Neuronal stem cell (in vitro differentiated cells): ENCODE data around the gene FAM83B.
"Not testable (repeated sequence)": the region's sequence is repeated elsewhere in the genome, so short reads cannot be mapped to it uniquely, and the experiment has no call there.

Experiments
- DNase-seq: peaks from one replicate; pipeline ENCODE4 v3.0.0-alpha.2; 2013; ENCODE audit warnings: low spot score
- H2AFZ ChIP-seq: one replicate; pipeline ENCODE4 v1.6.1; 2013; ENCODE audit warnings: mild to moderate bottlenecking, low read length, inconsistent platforms
- H2AK5ac ChIP-seq: 2 replicates; pipeline ENCODE4 v1.6.1; 2013; ENCODE audit warnings: low read depth, mild to moderate bottlenecking, inconsistent platforms, low read length, moderate library complexity, mixed read lengths
- H2BK120ac ChIP-seq: 2 replicates; pipeline ENCODE4 v1.6.1; 2013; ENCODE audit warnings: low read depth, mild to moderate bottlenecking, inconsistent platforms, low read length, moderate library complexity, mixed read lengths
- H2BK12ac ChIP-seq: one replicate; pipeline ENCODE4 v1.6.1; 2013; ENCODE audit warnings: low read length, inconsistent platforms
- H2BK15ac ChIP-seq: 2 replicates; pipeline ENCODE4 v1.6.1; 2013; ENCODE audit warnings: mild to moderate bottlenecking, low read length, inconsistent platforms, mixed read lengths
- H2BK5ac ChIP-seq: one replicate; pipeline ENCODE4 v1.6.1; 2013; ENCODE audit warnings: inconsistent platforms, mild to moderate bottlenecking, low read length, moderate library complexity
- H3K14ac ChIP-seq: one replicate; pipeline ENCODE4 v1.6.1; 2013; ENCODE audit warnings: low read length, inconsistent platforms
- H3K18ac ChIP-seq: 2 replicates; pipeline ENCODE4 v1.6.1; 2013; ENCODE audit warnings: low read length, inconsistent platforms
- H3K23ac ChIP-seq: 2 replicates; pipeline ENCODE4 v1.6.1; 2013; ENCODE audit warnings: low read depth, mild to moderate bottlenecking, mixed read lengths, low read length, inconsistent platforms; ENCODE audit not compliant: poor library complexity
- H3K27ac ChIP-seq: replicated peaks from 3 replicates; pipeline ENCODE4 v1.5.1; 2013; ENCODE audit warnings: low read length, inconsistent platforms
- H3K27me3 ChIP-seq, 3 experiments: 2 replicates each; pipeline ENCODE4 v1.6.1; 2013; ENCODE audit warnings: low read length in 3 of 3, mild to moderate bottlenecking in 2 of 3, inconsistent platforms in 1 of 3, low read depth in 1 of 3, mixed read lengths in 1 of 3, moderate library complexity in 1 of 3; ENCODE audit not compliant: control insufficient read depth in 3 of 3, insufficient read depth in 3 of 3
- H3K36me3 ChIP-seq, 2 donors: replicated peaks in 1 of 2; 2 replicates each; pipeline ENCODE4 v1.6.1; 2013; ENCODE audit warnings: low read length in 2 of 2; ENCODE audit not compliant: control insufficient read depth in 2 of 2, insufficient read depth in 2 of 2
- H3K4ac ChIP-seq: 2 replicates; pipeline ENCODE4 v1.6.1; 2013; ENCODE audit warnings: inconsistent platforms, mild to moderate bottlenecking, low read length, moderate library complexity
- H3K4me1 ChIP-seq, 2 donors: 1 replicate in 1 of 2; 2 replicates in 1 of 2; pipeline ENCODE4 v1.6.1; 2013; ENCODE audit warnings: low read length in 2 of 2, low read depth in 1 of 2; ENCODE audit not compliant: control insufficient read depth in 2 of 2, insufficient read depth in 1 of 2
- H3K4me2 ChIP-seq: one replicate; pipeline ENCODE4 v1.6.1; 2013; ENCODE audit warnings: mild to moderate bottlenecking, low read length, inconsistent platforms; ENCODE audit not compliant: insufficient read depth, poor library complexity, severe bottlenecking
- H3K4me3 ChIP-seq, 2 donors: 2 replicates each; pipeline ENCODE4 v1.5.1; 2013; ENCODE audit warnings: low read length in 2 of 2, mild to moderate bottlenecking in 2 of 2, inconsistent platforms in 1 of 2, moderate library complexity in 1 of 2
- H3K79me1 ChIP-seq: one replicate; pipeline ENCODE4 v1.6.1; 2013; ENCODE audit warnings: low read depth, mild to moderate bottlenecking, inconsistent platforms, low read length, moderate library complexity
- H3K9ac ChIP-seq: one replicate; pipeline ENCODE4 v1.6.1; 2013; ENCODE audit warnings: mild to moderate bottlenecking, low read depth, low read length, inconsistent platforms; ENCODE audit not compliant: poor library complexity
- H3K9me3 ChIP-seq, 2 donors: replicated peaks in 1 of 2; 2 replicates each; pipeline versions ENCODE3 to v1.6.1; 2013; ENCODE audit warnings: low read length in 2 of 2, mild to moderate bottlenecking in 2 of 2, inconsistent platforms in 1 of 2, low read depth in 1 of 2, mixed read lengths in 1 of 2, moderate library complexity in 1 of 2; ENCODE audit not compliant: control insufficient read depth in 2 of 2, insufficient read depth in 1 of 2
- H4K8ac ChIP-seq: one replicate; pipeline ENCODE4 v1.6.1; 2013; ENCODE audit warnings: low read depth, mild to moderate bottlenecking, inconsistent platforms, low read length, moderate library complexity
- H4K91ac ChIP-seq: one replicate; pipeline ENCODE4 v1.6.1; 2013; ENCODE audit warnings: low read length, low read depth, mild to moderate bottlenecking, inconsistent platforms; ENCODE audit not compliant: poor library complexity
- WGBS, 2 donors: extraction: QIAGEN DNeasy Blood & Tissue Kit; methylation state at CpG; one replicate each; pipeline ENCODE4 v1.1.7; 2013; ENCODE audit warnings: missing lambda C conversion rate in 2 of 2, mixed read lengths in 1 of 2; ENCODE audit not compliant: insufficient read length in 2 of 2, insufficient replicate concordance in 1 of 2; ENCODE audit errors: extremely low coverage in 2 of 2; 5-methylcytosine and 5-hydroxymethylcytosine counted together

Gene FAM83B

GRCh38 chr6:54959820-54960219, 113.2 kb downstream of the FAM83B start:
- Histone ChIP-seq H3K27ac (no peak overlapping the region), H2BK120ac (no peak overlapping the region), H4K8ac (no peak overlapping the region), H3K4me1 (no peaks in the 10 kb centered on the region), H3K18ac (no peak overlapping the region), H3K9ac (no peak overlapping the region), H2BK12ac (no peak overlapping the region), H3K4ac (no peak overlapping the region), H2AFZ (no peak overlapping the region), H2BK15ac (no peak overlapping the region), H3K27me3 (no peaks in the 10 kb centered on the region), H3K14ac (no peak overlapping the region), H3K4me2 (no peak overlapping the region), H4K91ac (no peak overlapping the region), H2BK5ac (no peak overlapping the region), H3K4me3 (no peak overlapping the region), H3K23ac (no peak overlapping the region), H3K9me3 (no peaks in the 10 kb centered on the region), H3K36me3 (no peaks in the 10 kb centered on the region), H2AK5ac (no peak overlapping the region), H3K79me1 (no peaks in the 10 kb centered on the region)
- DNase-seq = no peak
- WGBS, 2 donors = no CpG with 5 or more reads among the region's 4 CpGs

DNA sequence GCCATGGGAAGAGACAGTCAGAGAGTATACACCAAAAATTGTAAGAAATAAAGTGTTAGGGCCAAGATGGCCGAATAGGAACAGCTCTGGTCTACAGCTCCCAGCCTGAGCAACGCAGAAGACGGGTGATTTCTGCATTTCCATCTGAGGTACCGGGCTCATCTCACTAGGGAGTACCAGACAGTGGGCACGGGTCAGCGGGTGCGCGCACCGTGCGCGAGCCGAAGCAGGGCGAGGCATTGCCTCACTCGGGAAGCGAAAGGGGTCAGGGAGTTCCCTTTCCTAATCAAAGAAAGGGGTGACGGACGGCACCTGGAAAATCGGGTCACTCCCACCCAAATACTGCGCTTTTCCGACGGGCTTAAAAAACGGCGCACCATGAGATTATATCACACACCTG, 114.8 kb downstream of the FAM83B start:
- not testable (repeated sequence) for H3K79me1 ChIP-seq, H3K9ac ChIP-seq, H2BK12ac ChIP-seq, H3K9me3 ChIP-seq, H3K23ac ChIP-seq, H2BK5ac ChIP-seq, H3K18ac ChIP-seq, H2BK15ac ChIP-seq, H3K4me2 ChIP-seq, H4K8ac ChIP-seq, H3K4ac ChIP-seq, H2AK5ac ChIP-seq, H2BK120ac ChIP-seq, H4K91ac ChIP-seq, H3K27ac ChIP-seq, DNase-seq, H3K27me3 ChIP-seq, H3K4me1 ChIP-seq, H3K14ac ChIP-seq, H3K36me3 ChIP-seq, H3K4me3 ChIP-seq
- WGBS, 2 donors = no CpG with 5 or more reads among the region's 23 CpGs
- H2AFZ ChIP-seq = peak overlapping the region; percentile 49

DNA sequence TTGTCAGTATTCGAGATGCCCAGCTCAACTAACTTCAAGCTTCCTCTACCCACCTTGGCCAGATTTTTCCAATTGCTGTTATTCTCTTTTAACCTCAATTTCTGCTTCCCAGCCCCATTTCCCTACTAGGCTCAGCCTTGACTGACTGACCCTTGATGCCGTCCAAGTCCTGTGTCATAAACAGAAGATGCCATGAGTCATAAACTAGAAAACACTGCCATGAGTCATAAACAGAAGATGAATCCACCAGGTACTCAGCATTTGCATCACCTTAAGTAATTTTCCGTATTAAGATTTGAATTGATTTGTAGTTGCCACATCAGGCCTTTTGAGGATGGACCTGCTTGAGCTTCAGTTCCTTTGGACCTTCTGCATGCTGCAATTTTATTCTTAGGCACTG, 123.8 kb downstream of the FAM83B start:
- no CpG with 5 or more reads among the region's 3 CpGs for WGBS, 2 donors
- Histone ChIP-seq H2BK120ac (no peak overlapping the region), H3K79me1 (no peaks in the 10 kb centered on the region), H3K27ac (no peak overlapping the region), H3K4ac (no peak overlapping the region), H3K18ac (no peak overlapping the region), H2BK15ac (no peak overlapping the region), H2BK5ac (no peak overlapping the region), H3K27me3 (no peaks in the 10 kb centered on the region), H4K91ac (no peak overlapping the region), H3K9me3 (no peaks in the 10 kb centered on the region), H2BK12ac (no peak overlapping the region), H3K23ac (no peak overlapping the region), H4K8ac (no peak overlapping the region), H3K4me2 (no peak overlapping the region), H2AK5ac (no peak overlapping the region), H3K14ac (no peak overlapping the region), H3K4me1 (no peaks in the 10 kb centered on the region), H3K9ac (no peak overlapping the region), H3K4me3 (no peak overlapping the region), H3K36me3 (no peaks in the 10 kb centered on the region), H2AFZ (no peak overlapping the region)
- no peak for DNase-seq

DNA sequence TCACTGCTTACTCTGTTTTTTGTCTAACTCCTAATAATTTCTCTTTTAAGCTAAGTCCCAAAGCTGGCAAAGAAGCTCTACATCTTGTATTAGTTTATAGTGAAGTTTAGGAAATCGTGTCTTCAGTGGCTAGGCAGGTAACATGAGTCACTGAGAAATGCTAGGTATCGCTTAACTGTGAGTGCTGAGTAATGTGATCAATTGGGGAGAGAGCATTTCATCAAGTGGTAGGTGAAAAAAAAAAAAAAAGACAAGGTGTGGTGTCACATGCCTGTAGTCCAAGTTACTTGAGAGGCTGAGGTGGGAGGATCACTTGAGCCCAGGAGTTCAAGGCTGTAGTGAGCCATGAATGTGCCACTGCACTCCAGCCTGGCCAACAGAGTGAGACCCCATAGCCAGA, 125.3 kb downstream of the FAM83B start:
- H3K4me1 ChIP-seq = no peaks in the 10 kb centered on the region
- H3K14ac ChIP-seq = no peak overlapping the region
- no peak overlapping the region for H3K4me2 ChIP-seq
- H3K23ac ChIP-seq = no peak overlapping the region
- no peak overlapping the region for H3K4me3 ChIP-seq
- no peak overlapping the region for H3K18ac ChIP-seq
- H2AFZ ChIP-seq = no peak overlapping the region
- no peak overlapping the region for H4K91ac ChIP-seq
- no peak overlapping the region for H2BK12ac ChIP-seq
- no peaks in the 10 kb centered on the region for H3K36me3 ChIP-seq
- no peak overlapping the region for H3K27ac ChIP-seq
- no peak for DNase-seq
- no peak overlapping the region for H3K9ac ChIP-seq
- no peak overlapping the region for H2BK15ac ChIP-seq
- H3K9me3 ChIP-seq = no peaks in the 10 kb centered on the region
- no CpG with 5 or more reads among the region's 2 CpGs for WGBS, 2 donors
- H3K27me3 ChIP-seq = no peaks in the 10 kb centered on the region
- no peak overlapping the region for H4K8ac ChIP-seq
- H2BK120ac ChIP-seq = no peak overlapping the region
- no peak overlapping the region for H2AK5ac ChIP-seq
- no peak overlapping the region for H3K4ac ChIP-seq
- H2BK5ac ChIP-seq = no peak overlapping the region
- H3K79me1 ChIP-seq = no peaks in the 10 kb centered on the region
